IPS-NIHi7 (cell line): ENCODE results near the gene CMTR1.
A peak's percentile ranks its signal among the peaks of the same experiment; 100 is the strongest.
"Not testable (repeated sequence)": the region's sequence is repeated elsewhere in the genome, so short reads cannot be mapped to it uniquely, and the experiment has no call there.

Source experiments
- DNase-seq: peaks from one replicate; pipeline ENCODE4 v3.0.0; 2012; ENCODE audit warnings: mixed read lengths; ENCODE audit errors: extremely low spot score

Gene CMTR1

GRCh38 chr6:37491830-37492208 is 58.8 kb downstream of the CMTR1 start:
- DNase-seq, result no peak

GRCh38 chr6:37492236-37492972 is 59.4 kb downstream of the CMTR1 start:
- DNase-seq, result no peak

- DNase-seq, result no peak
These were observed 60.1 kb downstream of the CMTR1 start for GRCh38 chr6:37492991-37493660.

- no peak for DNase-seq
These were observed 60.6 kb downstream of the CMTR1 start for GRCh38 chr6:37493661-37493995.

DNA sequence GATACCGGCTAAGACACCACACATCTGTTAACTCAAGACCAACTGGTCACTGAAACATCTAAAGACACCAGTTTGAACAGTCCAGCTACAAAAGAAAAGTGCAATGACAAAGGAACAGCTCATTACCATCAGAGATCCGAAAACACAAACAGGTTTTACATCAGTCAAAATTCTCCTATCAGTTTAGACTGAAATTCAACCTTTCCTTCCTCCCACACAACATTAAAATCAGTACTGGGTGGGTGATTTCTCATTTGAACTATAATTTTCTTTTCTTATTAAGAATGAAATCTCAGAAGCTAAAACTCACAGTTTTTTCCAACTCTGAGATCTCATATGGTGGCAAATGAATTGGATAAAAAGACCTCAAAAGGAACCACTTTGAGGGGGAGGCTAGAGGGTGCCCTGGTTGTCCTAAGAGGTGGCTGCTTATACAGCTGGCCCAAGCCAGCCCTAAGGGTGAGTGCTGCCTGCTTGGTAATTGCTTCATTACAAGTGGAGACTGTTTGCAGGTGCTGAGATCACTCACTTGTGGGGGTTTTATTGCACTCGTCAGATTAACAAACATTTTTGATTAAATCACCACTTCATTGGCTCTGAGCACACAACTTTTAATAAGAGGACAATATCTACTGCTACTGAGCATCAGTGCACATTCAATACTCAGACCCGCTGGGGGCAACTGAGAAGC is 62.4 kb downstream of the CMTR1 start:
- no peak for DNase-seq

DNA sequence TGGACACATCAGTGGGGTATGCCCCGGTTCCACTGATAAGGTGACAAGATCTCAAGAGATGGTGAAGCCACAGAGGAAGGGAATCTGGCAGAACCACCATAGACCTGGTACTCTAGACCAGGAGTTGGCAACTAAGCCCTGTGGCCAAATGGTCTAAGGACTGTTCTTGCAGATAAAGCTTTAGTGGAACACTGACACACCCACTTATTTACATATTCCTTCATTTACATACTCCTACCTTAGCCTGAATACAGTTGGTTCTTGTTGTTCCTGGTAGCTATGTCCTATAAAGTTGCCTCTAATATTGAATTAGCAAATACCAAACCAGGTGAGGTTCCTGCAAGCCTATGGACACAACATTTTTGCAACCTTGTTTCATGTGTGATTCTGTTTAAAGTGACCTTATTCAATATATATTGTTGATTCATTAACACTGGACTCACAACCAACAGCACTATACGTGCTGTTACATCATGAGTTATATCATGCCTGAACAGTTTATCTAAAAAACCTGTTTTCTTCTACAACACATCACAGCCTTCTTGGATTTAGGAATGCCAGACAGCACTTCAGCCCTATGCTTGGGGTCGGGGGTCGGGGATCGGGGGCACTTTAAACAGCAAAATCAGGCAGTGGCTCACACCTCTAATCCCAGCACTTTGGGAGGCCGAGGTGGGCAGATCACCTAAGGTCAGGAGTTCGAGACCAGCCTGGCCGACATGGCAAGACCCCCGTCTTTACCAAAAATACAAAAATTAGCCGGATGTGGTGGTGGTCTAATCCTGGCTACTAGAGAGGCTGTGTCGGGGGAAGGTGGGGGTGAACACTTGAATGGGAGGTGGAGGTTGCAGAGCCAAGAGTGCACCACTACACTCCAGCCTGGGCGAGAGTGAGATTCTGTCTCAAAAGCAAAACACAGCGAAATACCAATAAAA is 64.2 kb downstream of the CMTR1 start:
- DNase-seq, result no peak

DNA sequence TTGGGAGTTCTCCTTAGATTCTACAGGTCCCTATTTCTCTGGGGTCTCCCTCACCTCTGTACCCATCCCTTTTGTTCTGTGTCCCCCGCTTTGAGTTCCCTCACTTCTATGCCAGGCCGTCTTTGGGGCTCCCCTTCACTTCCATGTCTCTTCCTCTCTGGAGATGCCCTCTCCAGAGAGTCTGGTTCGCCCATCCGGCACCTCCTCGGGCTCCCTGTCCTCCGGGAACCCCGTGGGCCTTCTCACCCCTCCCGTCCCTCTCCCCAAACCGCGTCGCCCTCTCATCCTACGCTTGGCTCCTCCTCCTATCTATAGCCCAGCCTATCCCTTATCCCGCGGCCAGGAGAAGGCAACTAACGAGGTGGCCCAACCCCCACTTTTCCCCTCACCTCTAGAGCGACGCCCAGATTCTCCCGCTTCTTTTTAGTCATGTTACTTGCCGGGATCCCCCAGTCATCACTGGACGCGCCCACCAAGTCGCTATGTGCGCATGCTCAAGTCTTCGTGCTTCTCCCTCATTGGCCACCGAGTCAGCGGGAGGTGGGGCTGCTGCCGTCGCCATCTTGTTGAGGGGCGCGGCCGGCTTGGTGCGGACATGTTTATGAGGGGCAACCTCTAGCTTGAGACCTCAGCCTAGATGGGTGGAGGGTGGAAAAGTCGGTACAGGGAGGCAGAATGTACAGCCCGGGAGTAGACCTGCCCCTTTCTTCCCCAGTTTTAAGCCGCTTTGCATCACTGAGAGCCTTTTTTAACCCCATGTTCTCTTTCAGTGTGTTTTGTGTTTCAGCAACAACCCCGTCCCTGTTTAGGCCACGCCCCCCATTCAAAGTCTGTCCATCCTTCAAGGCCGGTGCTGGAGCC is 66.6 kb downstream of the CMTR1 start, which contains the start of gene CCDC167:
Gene CCDC167 (minus strand): TSS at position 461 of the 861 bp plus-strand sequence. CDS start 30 bp downstream, at position 431.
- peak; percentile 97 for DNase-seq

DNA sequence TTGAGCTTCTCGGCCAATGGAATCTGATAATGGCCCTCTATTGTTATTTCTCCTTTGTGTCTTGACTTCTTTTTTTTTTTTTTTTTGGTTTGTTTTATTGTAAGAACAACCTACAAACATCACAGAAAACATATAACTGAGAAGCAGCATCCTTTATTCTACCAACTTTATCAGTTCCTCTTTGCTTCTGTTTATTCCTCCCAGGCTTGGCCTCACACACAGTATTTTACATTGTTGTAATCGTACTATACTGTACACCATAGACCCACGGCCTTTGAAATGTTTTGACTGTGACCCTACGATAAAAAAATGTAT is 67.2 kb downstream of the CMTR1 start:
- DNase-seq, result no peak

DNA sequence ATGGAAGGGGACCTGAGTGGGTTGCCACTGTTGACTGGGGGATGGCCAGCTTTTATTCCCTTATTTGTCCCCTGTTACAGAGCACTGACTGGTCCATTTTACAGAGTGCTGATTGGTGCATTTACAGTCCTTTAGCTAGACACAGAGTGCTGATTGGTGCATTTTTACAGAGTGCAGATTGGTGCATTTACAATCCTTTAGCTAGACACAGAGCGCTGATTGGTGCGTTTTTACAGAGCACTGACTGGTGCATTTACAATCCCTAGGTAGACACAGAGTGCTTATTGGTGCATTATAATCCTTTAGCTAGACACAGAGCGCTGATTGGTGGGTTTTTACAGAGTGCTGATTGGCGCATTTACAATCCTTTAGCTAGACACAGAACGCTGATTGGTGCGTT is 67.9 kb downstream of the CMTR1 start:
- DNase-seq, result not testable (repeated sequence)

- DNase-seq, result no peak
These were observed 68.8 kb downstream of the CMTR1 start for GRCh38 chr6:37501632-37502491.

- DNase-seq, result no peak
These were observed 69.8 kb downstream of the CMTR1 start for GRCh38 chr6:37502703-37503291.

- no peak for DNase-seq
These were observed 70.4 kb downstream of the CMTR1 start for GRCh38 chr6:37503309-37503965.

DNA sequence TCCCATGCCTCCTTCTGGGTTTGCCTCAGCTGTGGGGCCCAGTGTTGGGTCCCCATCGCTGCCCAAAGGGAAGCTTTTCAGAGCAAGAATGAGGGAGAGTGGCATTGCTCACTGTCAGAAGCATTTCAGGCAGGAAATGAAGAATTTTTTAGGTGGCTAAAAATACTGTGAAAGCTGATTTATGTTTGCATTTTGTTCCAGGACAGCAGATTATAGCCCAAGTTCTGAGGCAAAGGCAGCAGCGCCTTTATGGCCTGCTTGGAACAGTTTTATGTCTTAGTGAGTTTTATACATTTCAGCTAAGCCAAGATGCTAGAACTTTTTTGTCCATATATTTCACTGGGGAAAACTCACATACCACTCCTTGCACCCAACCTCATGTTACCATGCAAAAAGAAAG is 71.0 kb downstream of the CMTR1 start:
- DNase-seq, result no peak

DNA sequence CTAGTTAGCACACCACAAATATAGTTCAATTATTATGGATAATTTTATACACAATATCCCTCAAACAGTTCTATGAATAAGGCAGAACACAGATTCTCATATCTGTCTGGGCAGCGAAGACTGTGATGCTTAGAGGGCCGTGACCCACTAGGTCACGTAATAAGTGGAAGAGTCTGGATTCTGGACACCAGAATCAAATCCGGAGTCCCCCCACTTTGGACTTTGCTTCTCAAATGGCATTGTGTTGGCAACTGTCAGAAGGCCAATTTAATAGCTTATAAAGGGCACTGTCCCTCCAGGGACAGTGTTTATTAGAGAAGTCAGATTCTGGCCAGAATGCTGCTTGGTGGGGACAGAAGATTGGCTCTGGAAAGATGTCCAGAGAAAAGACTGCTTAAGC is 73.5 kb downstream of the CMTR1 start:
- no peak for DNase-seq

DNA sequence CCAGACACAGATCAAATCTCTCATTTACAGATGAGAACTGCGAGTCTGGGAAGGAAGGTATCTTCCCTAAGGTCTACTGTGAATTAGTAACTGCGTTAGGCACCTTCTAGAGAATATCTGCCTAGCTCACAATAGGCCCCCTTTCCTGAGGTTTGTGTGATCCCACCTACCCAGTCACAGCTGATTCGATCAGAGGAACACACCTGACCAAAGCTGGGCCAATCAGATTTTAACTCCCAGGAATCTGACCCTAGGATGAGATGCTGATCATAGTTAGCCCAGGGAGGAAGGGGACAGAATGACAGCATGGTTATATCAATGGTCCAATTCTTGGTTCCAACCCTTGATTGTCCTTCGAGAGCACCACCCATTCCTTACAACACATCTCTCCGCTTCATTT is 74.1 kb downstream of the CMTR1 start:
- peak; percentile 55 for DNase-seq

DNA sequence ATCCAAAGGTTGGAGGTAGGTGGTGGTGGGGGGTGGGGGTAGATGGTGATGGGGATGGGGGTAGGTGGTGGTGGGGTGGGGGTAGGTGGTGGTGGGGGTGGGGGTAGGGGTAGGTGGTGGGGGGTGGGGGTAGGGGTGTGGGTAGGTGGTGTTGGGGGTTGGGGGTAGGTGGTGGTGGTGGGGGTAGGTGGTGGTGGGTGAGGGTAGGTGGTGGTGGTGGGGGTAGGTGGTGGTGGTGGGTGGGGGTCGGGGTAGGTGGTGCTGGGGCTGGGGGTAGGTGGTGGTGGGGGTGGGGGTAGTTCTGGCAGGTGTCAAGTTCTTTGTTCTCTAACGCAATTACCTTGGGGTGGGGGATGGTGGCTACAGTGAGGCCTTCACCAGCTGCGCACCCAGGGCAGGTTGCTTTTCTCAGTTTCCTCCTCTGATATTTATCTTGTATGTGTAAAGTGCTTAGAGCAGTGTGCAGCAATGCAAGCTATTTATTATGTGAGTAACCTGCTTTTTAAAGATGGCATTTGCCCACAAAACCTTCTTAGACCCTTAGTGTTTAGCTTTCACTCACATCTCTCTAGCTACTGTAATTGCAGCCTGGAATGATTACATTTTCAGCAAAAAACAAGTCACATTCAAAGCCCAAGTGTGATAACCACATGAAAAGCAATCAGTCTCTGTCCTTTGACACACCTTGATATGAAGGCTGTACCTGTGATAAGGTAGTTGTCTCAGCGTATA is 74.8 kb downstream of the CMTR1 start:
- DNase-seq, result no peak

- DNase-seq, result no peak
These were observed 78.2 kb downstream of the CMTR1 start for GRCh38 chr6:37511201-37511600.

GRCh38 chr6:37511910-37512399 is 78.9 kb downstream of the CMTR1 start:
- DNase-seq, result no peak
